ENCODE results near the gene RTN4RL1. TPM values are rescaled to one million over a fixed set of nuclear protein-coding genes. Genes with fewer than 3 reads are reported as not detected.

RTN4RL1 gene
- total RNA-seq, 4 donors from 2014 or later, result 4.2 to 11.9 (median 9.8) TPM

DNA sequence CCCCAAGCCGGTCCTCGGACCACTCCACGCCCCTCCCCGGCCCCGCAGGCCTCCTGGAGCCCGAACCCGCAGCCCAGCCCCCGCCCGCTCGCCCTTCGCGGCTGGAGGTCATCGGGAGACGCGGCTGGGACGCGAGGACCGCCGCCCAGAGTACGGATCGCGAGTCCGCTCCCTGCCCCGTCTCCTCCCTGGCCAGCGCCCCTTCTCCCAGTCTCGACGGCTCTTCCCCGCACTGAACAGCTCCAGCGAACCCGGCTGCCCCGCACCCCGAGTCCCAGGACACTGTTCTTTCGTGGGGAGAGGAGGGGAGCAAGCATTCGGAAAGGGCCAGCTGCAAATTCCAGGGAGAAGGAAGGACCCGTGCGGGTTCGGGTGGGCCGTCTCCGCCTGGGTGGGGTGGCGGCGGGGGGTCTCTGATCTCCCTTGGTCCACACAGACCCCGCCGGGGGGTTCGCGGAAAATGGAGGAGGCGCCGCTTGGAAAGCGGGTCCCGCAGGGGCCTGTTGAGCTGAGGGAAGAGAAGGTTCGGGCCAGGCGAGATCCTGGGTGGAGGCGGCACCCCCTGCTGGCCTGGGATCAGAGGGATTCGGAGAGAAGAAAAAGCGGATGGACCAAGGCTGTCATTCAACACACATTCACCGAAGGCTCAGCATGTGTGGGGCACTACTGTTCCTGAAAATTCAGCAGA, 632 bp upstream of the RTN4RL1 start:
- TF ChIP-seq, protein P1, sequence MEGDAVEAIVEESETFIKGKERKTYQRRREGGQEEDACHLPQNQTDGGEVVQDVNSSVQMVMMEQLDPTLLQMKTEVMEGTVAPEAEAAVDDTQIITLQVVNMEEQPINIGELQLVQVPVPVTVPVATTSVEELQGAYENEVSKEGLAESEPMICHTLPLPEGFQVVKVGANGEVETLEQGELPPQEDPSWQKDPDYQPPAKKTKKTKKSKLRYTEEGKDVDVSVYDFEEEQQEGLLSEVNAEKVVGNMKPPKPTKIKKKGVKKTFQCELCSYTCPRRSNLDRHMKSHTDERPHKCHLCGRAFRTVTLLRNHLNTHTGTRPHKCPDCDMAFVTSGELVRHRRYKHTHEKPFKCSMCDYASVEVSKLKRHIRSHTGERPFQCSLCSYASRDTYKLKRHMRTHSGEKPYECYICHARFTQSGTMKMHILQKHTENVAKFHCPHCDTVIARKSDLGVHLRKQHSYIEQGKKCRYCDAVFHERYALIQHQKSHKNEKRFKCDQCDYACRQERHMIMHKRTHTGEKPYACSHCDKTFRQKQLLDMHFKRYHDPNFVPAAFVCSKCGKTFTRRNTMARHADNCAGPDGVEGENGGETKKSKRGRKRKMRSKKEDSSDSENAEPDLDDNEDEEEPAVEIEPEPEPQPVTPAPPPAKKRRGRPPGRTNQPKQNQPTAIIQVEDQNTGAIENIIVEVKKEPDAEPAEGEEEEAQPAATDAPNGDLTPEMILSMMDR (IDR thresholded peaks at IDR 0.05; ENCODE audit: low read depth), result no peak

DNA sequence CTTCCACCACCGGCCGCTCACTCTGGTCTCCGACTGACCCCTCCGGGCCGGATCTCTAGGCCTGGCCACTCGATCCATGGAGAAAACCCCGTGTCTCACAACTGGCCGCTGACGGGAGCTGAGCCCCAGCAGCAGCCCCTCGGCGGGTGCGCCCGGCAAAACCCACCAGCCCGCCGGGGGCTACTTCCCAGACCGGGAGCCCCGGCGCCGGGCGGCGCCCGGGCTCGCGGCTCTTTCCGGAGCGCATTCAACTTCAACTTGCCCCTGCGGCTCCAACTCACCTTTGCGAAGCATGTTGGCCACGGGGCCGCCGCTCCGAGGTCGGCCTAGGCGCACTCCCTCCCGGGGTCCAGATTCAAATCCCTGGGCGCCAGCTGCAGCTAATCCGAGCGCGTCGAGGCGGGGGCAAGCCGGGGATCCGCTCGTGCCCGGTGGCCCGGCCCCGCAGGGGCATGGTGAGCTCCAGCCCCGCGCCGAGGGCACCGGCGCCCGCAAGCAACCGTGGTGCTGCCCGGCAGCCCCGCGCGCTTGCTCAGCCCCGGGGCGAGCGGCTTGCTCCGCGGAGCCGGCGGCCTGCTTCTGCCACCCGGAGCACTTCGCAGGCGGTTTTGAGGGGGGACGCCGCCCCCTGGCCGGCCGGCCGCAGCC, 438 bp downstream of the RTN4RL1 start:
- TF ChIP-seq, protein P1 (IDR thresholded peaks at IDR 0.05; ENCODE audit: low read depth), result no peak

DNA sequence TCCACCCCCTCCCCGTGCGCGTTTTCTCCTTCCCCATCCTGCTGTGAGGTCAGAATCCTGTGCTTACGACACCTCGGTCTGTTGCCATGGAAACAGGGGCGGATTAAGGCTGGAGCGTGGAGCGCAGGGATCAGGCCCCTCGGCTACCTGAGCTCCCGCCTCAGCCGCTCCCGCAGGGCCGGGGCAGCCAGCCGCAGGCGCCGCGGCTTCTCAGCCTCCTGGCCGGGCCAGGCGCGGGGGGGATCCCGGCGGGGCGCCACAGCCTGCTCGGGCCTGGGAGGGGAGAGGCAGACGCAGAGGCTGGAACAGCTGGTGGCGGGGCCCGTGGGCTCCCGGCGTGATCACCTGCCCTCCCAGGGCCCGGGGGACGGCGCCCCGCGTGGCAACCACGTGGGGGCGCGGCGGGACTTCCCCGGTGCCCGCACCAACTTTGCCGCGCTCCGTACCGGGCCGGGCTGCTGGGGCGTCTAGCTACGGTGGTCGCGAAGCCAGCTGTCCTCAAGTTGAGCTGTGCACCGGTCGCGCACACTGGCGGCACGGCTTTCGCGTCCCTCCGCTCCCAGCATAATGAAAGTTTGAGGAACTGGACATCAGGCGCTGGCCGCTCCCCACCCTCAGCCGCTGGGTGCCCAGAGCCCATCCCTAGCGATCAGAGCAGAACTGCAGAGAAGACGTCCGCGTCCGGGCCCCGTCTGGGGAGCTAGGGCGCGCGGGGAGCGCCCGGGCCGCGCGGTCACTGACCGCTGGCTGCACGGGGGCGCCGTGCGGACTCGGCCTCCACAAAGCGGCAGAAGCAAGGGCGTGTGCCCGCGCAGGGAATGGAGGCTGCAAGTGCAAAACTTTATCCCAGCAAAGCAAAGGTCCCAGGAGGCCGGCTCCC, 1.2 kb downstream of the RTN4RL1 start:
- TF ChIP-seq, protein P1 (IDR thresholded peaks at IDR 0.05; ENCODE audit: low read depth), result no peak

DNA sequence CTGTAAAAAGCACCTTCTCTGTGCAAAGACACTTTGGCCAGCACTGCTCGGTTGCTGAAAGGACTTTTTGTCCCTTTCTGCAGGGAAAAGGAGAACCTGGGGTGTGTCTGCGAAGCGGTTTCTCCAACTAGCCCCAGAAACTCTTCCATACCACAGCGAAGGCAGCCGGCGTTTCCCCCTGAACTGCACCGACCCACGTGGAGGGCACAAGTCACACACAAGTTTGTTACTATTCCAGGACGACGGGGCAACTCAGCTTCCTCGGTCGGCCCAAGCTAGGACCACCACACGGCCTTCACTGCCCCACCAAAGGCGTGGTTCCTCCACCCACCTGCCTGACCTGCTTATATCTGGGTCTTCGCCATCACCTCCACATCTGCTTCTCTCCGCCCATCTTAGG, 1.9 kb downstream of the RTN4RL1 start:
- TF ChIP-seq, protein P1 (IDR thresholded peaks at IDR 0.05; ENCODE audit: low read depth), result no peak

DNA sequence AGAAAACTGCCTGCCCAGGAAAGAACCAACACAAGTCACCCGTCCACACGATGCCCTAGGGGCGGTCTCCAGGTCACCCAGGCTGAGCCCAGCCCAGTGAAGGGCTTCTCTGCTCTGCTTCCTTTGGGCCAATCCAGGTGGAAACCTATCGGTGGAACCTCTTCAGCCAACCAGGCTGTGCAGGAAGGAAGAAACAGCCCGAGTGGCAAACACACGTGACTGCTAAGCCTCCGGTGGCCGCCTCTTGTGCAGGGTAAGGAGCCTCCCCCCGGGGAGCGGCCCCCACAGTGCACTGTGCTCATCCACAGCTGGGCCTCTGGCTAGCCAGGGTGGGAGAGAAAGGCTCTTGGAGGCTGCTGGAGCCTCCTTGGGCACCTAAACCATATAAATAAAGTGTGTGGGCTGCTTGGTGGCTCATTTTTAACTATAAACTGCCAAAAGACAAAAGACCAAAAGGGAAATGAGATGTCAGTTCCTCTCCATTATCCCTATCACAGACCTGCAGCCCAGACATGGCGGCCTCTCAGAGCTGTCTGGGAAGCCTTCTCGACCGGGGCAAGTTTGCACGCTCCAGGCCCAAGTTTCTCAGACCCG, 2.4 kb downstream of the RTN4RL1 start:
- TF ChIP-seq, protein P1 (IDR thresholded peaks at IDR 0.05; ENCODE audit: low read depth), result no peak

DNA sequence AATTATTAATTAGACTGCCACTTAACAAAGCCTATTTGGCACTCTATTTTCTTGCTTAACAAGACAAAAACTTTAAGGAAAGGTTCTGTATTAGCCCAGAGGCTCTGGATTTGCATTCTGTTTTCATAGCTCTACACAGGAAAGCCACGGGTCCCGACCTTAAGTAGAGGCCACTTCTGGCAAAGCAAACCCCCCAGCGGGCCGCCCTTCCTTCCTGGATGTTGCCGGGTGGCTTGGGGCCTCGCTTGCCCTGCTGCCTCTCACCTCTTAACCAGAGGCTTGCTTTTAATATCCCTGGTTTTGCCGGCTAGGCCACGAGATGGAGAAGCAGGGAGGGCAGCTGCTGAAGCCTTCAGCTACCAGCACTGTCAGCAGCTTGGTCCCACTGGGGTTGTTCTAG, 4.4 kb downstream of the RTN4RL1 start:
- TF ChIP-seq, protein P1 (IDR thresholded peaks at IDR 0.05; ENCODE audit: low read depth), result no peak
